ENCODE measurements around the gene AFDN.

Gene AFDN

GRCh38 chr6:167811040-167811439 lies 15.7 kb upstream of the AFDN start:
- Histone ChIP-seq H3K27ac (no peak overlapping the region), H3K4me3 (no peak overlapping the region)

- H3K27ac ChIP-seq, result no peak overlapping the region
- no peak overlapping the region for H3K4me3 ChIP-seq
Observed at GRCh38 chr6:167811442-167812087, 15.1 kb upstream of the AFDN start.

- Histone ChIP-seq H3K27ac (no peak overlapping the region), H3K4me3 (no peak overlapping the region)
Observed at GRCh38 chr6:167812088-167812487, 14.6 kb upstream of the AFDN start.

DNA sequence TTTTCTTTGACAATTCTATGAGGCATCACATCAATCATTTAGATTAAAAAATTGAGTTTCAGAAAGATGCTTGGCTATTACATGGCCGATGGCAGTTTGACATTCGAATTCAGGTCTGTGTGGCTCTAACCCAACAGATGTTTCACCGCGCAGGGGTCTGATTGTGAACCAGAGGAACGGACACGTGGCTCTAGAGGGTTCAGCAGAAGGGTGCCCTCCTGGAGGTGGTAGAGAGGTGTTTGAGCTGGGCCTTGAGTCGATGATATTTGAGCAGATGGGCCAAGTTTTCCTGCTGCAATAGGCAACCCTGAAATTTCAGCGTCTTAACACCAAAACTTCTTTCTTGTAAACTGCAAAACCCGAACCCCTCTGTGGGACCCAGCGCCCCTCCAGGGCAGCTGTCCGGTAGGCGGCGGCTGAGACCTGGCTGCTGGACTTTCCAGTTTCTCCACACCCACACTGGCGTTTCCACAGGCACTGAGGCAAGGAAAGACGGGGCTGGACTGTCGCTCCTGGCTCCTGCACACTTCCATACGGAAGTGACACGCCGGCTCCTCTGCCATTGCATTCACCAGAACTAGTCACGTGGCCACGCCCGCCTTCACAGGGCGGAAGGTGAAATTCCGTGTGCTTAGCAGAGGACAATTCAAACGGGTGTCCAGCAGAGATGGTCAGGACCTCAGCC lies 11.3 kb upstream of the AFDN start:
- Histone ChIP-seq H3K4me3 (peak overlapping the region in 2 of 7 experiments; percentile 27 to 30), H3K27ac (peak overlapping the region in 1 of 21 experiments; percentile 37)

DNA sequence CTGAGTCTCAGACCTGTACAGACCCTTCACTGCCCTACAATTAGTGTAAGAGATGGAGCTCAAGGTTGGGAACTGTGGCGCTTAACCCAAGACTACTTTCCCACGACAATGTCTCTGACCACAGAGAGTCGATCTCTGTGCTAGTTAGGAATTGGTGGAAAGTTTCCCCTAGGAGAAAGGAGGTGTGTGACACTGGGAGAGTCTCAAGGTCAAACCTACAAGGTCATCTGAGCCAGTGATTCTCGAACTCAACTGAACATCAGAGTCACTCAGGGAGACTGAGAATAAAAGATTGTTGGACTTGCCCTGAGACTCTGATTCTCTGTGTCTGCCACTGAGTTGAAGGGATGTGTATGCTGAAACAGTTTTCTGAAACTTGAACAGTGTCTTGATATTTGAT lies 9.7 kb upstream of the AFDN start:
- no peak overlapping the region for H3K27ac ChIP-seq
- H3K4me3 ChIP-seq, result no peak overlapping the region

DNA sequence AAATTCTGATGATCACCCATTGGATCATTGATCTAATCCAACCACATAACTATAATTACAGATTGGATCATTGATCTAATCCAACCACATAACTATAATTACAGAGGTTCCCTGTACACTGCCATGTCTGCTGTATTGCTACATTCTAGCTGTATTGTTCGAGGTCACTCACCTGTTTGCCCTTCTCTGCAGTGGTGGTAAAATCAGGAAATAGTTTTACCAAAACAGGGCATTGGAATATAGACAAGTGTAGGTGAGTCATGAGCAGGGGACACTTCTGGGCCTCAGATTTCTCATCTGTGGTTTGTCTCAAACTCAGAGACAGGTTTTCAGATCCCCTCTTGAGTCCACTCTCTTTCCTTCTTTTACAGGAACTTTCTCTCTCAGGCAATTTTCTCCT lies 9.0 kb upstream of the AFDN start:
- H3K27ac ChIP-seq, result no peak overlapping the region
- H3K4me3 ChIP-seq, result no peak overlapping the region

- H3K4me3 ChIP-seq, result no peak overlapping the region
- no peak overlapping the region for H3K27ac ChIP-seq
Observed at GRCh38 chr6:167819576-167819975, 7.1 kb upstream of the AFDN start.

DNA sequence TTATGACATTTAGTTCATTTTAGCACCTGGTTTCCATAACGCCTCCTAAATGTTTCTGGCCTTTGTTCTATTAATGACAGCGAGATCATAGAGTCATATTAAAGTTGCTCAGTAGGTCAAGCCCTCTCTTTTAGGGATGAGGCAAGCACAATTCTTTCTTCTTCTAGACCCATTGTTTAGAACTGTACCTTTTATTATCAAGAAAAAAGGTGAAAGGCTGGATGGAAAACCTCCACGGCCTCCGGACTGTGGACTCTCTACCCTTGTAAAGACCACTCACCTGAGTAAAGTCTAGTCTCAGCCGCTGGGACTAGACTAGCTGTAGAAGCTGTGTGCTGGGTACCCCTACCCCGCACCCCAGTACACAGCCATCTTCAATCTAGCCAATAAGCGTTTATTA lies 6.0 kb upstream of the AFDN start:
- no peak overlapping the region for H3K4me3 ChIP-seq

DNA sequence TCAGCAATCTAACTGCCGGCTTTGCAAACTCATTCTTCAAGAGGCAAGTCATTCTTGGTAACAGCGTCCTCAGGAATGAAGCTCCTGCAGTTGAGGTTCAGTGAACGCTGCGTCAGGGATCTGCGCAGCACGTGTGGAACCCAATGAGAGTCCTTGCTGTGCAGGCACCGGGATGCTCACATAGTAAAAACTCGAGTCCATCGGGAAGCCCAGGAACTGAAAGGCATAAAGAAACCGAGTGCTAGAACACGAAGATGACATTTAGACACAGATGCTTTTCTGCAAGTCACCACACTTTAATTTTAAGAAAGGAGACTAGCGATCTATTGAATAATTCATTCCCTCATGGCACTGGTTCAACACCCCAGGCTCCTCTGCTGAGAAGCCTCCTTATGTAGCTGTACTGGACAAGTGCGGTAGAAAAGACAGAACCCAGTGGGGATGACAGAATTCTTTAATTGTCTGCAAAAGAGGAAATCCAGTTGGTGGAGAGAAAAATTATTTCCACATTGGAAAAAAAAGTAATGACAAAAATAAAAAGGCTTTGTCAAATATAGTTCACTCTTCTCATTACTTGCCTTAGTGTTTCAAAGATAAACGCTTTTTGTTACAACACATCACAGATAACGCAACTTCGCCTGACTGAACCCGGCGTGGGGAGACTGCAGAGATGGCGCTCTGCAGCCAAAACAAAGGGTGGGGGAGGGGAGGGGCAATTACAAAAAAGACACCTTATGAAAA lies 1.9 kb upstream of the AFDN start:
- no peak overlapping the region for H3K27ac ChIP-seq

More for the DNA sequence above, 6.0 kb upstream of the AFDN start:
- H3K27ac ChIP-seq, result no peak overlapping the region

GRCh38 chr6:167825332-167826229 lies 1.1 kb upstream of the AFDN start:
- H3K27ac ChIP-seq, result peak overlapping the region in 7 of 21 experiments; percentile 11 to 69 (median 45)
- H3K4me3 ChIP-seq, result peak overlapping the region; percentile 56 to 83 (median 68)

More for the DNA sequence above, 1.9 kb upstream of the AFDN start:
- H3K4me3 ChIP-seq, result no peak overlapping the region

DNA sequence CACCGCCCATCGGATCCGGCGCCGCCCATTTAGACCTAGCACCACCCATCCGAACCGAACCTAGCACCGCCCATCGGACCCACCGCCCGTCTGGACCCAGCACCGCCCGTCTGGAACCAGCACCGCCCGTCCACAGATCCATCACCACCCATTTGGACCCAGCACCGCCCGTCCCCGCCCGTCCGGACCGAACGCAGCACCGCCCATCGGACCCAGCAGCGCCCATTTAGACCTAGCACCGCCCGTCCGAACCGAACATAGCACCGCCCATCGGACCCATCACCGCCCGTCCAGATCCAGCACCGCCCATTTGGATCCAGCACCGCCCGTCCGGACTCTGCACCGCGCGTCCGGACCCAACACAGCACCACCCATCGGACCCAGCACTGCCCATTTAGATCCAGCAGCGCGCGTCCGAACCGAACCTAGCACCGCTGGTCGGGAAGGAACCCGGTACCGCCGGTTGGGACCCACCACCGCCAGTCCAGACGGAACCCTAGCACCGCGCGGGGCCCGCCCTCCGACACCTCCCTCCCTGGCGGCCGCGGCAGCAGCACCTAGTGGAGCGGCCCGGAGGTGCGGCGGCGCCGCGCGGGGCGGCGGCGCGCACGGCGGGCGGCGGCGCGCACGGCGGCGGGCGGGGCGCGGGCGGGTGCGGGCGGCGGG lies 348 bp upstream of the AFDN start:
- peak overlapping the region; percentile 56 to 83 (median 68) for H3K4me3 ChIP-seq
- peak overlapping the region in 13 of 21 experiments; percentile 11 to 69 (median 43) for H3K27ac ChIP-seq

GRCh38 chr6:167827583-167828324 lies 1.0 kb downstream of the AFDN start:
- Histone ChIP-seq H3K27ac (peak overlapping the region in 15 of 21 experiments; percentile 19 to 80 (median 53)), H3K4me3 (peak overlapping the region; percentile 41 to 70 (median 57))

DNA sequence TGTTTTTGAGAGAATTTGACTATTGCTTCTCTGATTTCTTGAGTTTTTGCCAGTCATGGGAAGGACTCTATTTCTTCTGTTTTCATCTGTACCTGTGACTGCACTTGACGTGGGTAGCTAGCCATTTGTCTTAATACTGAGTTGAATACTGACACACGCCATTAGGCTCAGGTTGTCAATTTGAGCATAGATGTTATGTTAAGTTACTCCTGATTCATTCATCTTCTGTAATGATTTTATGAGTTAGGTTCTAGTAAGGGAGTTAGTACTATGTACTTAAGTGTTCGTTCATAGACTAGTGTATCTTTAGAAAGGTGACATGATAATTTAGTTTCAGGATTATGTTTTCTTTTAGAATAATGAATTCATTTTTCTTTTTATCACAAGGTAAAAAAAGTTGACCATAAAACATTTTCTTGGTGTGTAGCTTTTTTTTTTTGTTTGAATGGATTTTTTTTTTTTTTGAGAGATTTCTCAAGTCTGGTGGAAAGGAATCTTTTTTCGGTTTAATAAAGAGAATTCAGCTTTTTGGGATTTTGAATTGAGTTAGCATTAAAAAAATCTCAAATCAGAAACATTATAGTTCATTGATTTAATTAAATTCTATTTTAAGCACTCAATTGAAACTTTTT lies 1.7 kb downstream of the AFDN start:
- Histone ChIP-seq H3K4me3 (peak overlapping the region in 5 of 7 experiments; percentile 41 to 70 (median 65)), H3K27ac (peak overlapping the region in 8 of 21 experiments; percentile 19 to 80 (median 54))

- Histone ChIP-seq H3K4me3 (no peak overlapping the region), H3K27ac (no peak overlapping the region)
Observed at GRCh38 chr6:167829513-167829912, 2.8 kb downstream of the AFDN start.

DNA sequence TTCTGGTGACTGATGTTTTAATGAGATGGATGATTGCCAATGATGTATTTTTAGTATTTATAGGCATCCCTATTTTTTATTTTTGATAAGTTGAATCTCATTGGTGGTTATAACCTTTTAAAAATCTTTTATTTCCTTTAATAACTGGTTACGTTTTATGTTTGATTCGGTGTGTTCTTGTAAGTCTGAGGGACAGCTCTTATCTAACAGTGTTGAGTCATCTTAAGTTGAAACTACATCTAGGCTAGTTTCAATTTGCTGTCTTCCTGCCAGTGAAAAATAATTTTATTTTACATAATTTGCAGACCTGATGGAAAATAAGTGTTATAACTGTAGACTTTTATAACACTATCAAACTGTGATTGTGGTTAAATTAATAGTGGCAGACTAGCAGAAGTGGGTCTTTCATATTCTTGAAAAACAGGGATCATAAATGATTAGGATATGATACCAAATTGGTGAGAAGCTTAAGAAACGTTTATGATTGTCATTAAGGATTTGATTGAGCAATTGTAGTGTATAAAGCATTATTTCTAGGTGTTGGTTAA lies 4.6 kb downstream of the AFDN start:
- H3K4me3 ChIP-seq, result no peak overlapping the region
- H3K27ac ChIP-seq, result peak overlapping the region in 1 of 21 experiments; percentile 8

DNA sequence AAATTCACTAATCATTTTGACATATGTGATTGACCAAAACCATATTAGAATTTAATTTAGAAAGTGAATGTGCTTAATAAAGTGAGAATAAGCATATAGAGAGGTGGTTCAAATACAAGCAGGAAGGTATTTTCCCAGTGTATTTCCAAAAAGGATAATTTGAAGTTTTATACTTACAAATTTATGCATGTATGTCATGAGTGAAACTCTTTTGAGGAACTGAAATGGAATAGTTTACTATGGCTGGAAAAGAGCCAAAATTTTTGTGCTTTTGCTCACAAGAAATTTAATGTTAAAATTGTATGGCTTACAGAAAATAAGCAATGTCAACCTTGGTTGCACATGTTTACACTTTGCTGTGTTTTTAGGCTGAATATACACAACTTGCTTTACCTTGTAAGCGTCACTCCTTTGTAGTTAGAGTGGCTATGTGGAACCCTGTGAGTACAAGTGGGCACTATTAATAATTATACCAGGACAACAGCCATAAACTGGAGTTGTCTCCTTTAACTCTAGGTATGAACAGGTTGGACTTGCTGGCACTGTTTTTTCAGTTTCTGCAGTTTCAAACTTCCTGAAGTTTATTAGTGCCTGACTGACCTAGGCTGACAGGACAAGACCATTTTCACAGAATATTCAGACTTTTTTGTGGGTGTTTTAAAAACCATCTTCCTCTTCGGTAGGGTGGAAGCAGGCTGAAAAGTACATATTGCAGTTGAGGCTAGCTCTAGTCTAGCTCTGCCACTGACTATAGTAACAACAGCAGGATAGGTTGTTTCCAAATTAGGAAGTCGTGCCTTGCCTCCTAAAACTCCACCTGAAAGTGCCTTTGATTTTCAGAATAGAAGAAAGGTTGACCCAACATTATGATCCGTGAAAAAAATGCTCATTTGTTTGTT lies 6.0 kb downstream of the AFDN start:
- H3K27ac ChIP-seq, result peak overlapping the region in 2 of 21 experiments; percentile 2 to 11
- H3K4me3 ChIP-seq, result no peak overlapping the region

- Histone ChIP-seq H3K27ac (peak overlapping the region in 2 of 21 experiments; percentile 2 to 11), H3K4me3 (no peak overlapping the region)
Observed at GRCh38 chr6:167833396-167833763, 6.7 kb downstream of the AFDN start.

All from skin epidermis (tissue), 12 donors.